NB4 (cell line): ENCODE results near the gene HADHA.

Experiments
- MYC ChIP-seq: IDR thresholded peaks from 2 replicates; pipeline ENCODE4 v1.6.1; 2011; ENCODE audit warnings: low read depth, low read length
- POLR2A ChIP-seq: IDR thresholded peaks from 2 replicates; pipeline ENCODE4 v1.6.1; 2011; ENCODE audit warnings: mild to moderate bottlenecking; ENCODE audit not compliant: insufficient read length; ENCODE audit errors: extremely low read depth
- TF ChIP-seq, protein P1 (sequence below): IDR thresholded peaks from one replicate; pipeline ENCODE4 v1.5.1; 2012; ENCODE audit warnings: low read depth, low read length
- TF ChIP-seq, protein P2 (sequence below): IDR thresholded peaks from 2 replicates; pipeline ENCODE4 v1.6.1; 2011; ENCODE audit warnings: low read depth, low read length

GRCh38 chr2:26148501-26148900 lies 95.9 kb downstream of the HADHA start:
- TF ChIP-seq, protein P1, sequence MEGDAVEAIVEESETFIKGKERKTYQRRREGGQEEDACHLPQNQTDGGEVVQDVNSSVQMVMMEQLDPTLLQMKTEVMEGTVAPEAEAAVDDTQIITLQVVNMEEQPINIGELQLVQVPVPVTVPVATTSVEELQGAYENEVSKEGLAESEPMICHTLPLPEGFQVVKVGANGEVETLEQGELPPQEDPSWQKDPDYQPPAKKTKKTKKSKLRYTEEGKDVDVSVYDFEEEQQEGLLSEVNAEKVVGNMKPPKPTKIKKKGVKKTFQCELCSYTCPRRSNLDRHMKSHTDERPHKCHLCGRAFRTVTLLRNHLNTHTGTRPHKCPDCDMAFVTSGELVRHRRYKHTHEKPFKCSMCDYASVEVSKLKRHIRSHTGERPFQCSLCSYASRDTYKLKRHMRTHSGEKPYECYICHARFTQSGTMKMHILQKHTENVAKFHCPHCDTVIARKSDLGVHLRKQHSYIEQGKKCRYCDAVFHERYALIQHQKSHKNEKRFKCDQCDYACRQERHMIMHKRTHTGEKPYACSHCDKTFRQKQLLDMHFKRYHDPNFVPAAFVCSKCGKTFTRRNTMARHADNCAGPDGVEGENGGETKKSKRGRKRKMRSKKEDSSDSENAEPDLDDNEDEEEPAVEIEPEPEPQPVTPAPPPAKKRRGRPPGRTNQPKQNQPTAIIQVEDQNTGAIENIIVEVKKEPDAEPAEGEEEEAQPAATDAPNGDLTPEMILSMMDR: no peak
- TF ChIP-seq POLR2A (no peak), MYC (no peak)
- TF ChIP-seq, protein P2, sequence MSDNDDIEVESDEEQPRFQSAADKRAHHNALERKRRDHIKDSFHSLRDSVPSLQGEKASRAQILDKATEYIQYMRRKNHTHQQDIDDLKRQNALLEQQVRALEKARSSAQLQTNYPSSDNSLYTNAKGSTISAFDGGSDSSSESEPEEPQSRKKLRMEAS: no peak
